Fibroblast of lung (primary cell): ENCODE results near the gene CCDC192.

Experiments used
- EZH2 ChIP-seq: IDR thresholded peaks from 2 replicates; pipeline ENCODE4 v1.5.1; 2012; ENCODE audit warnings: low read length, control low read depth, mild to moderate bottlenecking; ENCODE audit errors: missing control alignments
- TF ChIP-seq, protein P1 (sequence below), 2 donors: IDR thresholded peaks in 1 of 2; conservative IDR thresholded peaks in 1 of 2; 1 replicate in 1 of 2; 2 replicates in 1 of 2; pipeline ENCODE4 v1.5.1; 2011 to 2012; ENCODE audit warnings: low read length in 2 of 2, control low read depth in 1 of 2, inconsistent platforms in 1 of 2, low read depth in 1 of 2, mild to moderate bottlenecking in 1 of 2

GRCh38 chr5:127876384-127876783 is 173.2 kb downstream of the CCDC192 start:
- TF ChIP-seq, protein P1, sequence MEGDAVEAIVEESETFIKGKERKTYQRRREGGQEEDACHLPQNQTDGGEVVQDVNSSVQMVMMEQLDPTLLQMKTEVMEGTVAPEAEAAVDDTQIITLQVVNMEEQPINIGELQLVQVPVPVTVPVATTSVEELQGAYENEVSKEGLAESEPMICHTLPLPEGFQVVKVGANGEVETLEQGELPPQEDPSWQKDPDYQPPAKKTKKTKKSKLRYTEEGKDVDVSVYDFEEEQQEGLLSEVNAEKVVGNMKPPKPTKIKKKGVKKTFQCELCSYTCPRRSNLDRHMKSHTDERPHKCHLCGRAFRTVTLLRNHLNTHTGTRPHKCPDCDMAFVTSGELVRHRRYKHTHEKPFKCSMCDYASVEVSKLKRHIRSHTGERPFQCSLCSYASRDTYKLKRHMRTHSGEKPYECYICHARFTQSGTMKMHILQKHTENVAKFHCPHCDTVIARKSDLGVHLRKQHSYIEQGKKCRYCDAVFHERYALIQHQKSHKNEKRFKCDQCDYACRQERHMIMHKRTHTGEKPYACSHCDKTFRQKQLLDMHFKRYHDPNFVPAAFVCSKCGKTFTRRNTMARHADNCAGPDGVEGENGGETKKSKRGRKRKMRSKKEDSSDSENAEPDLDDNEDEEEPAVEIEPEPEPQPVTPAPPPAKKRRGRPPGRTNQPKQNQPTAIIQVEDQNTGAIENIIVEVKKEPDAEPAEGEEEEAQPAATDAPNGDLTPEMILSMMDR (conservative IDR thresholded peaks at IDR 0.05 in 1 of 2, IDR thresholded peaks at IDR 0.05 in 1 of 2; ENCODE audit: low read depth in 1 of 2, low read length in 2 of 2) = no peak
- TF ChIP-seq EZH2 = no peak
